PC-3 (cell line): ENCODE data around the gene CACNA1D. TPM values are rescaled to one million over a fixed set of nuclear protein-coding genes. Genes with fewer than 3 reads are reported as not detected.

Experiments
- ATAC-seq: fragments of 200-7000 bp; cut with Tn5 transposase; 2 replicates; pipeline ENCODE4 v1.9.1; 2020; ENCODE audit warnings: mild to moderate bottlenecking, moderate library complexity
- BruUV-seq: library from RNA; stranded (reverse); fragments of 400-500 nt; replicated peaks from 2 replicates; lab custom pipeline; 2021; lab: Mats Ljungman, UMichigan
- CTCF ChIA-PET: fragments of 300-600 bp; sonication (Branson Sonifier 250); formaldehyde crosslinking; loops from one replicate; lab custom pipeline; 2022; ENCODE audit warnings: antibody characterized with exemption; lab: Charles Lee
- POLR2A ChIA-PET: fragments of 300-600 bp; sonication (Branson Sonifier 250); formaldehyde crosslinking; loops from one replicate; lab custom pipeline; 2022; ENCODE audit warnings: antibody characterized with exemption; ENCODE audit not compliant: unreplicated experiment; lab: Charles Lee
- DNase-seq: peaks from one replicate; pipeline ENCODE4 v3.0.0-alpha.2; 2015
- H2AFZ ChIP-seq: fragments of 300-600 bp; sonication (generic); 2 replicates; pipeline ENCODE4 v1.6.0; 2016; ENCODE audit warnings: antibody characterized with exemption, low read length
- H3F3A ChIP-seq: fragments of 300-600 bp; sonication (generic); one replicate; pipeline ENCODE4 v1.6.0; 2017; ENCODE audit warnings: antibody characterized with exemption, low read length, control low read depth, mild to moderate bottlenecking; ENCODE audit not compliant: unreplicated experiment
- H3K27ac ChIP-seq: fragments of 300-600 bp; sonication (generic); 2 replicates; pipeline ENCODE4 v1.5.1; 2016; ENCODE audit warnings: mild to moderate bottlenecking, low read length
- H3K27me3 ChIP-seq: fragments of 300-600 bp; sonication (generic); 2 replicates; pipeline ENCODE4 v1.6.1; 2016; ENCODE audit warnings: low read length, mixed read lengths
- H3K36me3 ChIP-seq: fragments of 300-600 bp; sonication (generic); 2 replicates; pipeline ENCODE4 v1.6.1; 2016; ENCODE audit warnings: low read depth, mixed run types, low read length, mixed read lengths
- H3K4me1 ChIP-seq: fragments of 300-600 bp; sonication (generic); 2 replicates; pipeline ENCODE4 v1.5.1; 2016; ENCODE audit warnings: low read length; ENCODE audit not compliant: insufficient read depth
- H3K4me2 ChIP-seq: fragments of 300-600 bp; sonication (generic); 2 replicates; pipeline ENCODE4 v1.6.0; 2016; ENCODE audit warnings: low read length
- H3K4me3 ChIP-seq: fragments of 300-600 bp; sonication (generic); 2 replicates; pipeline ENCODE4 v1.5.1; 2016; ENCODE audit warnings: mild to moderate bottlenecking, low read length, mixed read lengths
- H3K79me2 ChIP-seq: fragments of 300-600 bp; sonication (generic); 2 replicates; pipeline ENCODE4 v1.6.1; 2017; ENCODE audit warnings: low read length, mixed read lengths
- H3K9ac ChIP-seq: fragments of 300-600 bp; sonication (generic); 2 replicates; pipeline ENCODE4 v1.6.0; 2016; ENCODE audit warnings: mild to moderate bottlenecking, low read length
- H3K9me2 ChIP-seq: fragments of 300-600 bp; sonication (generic); replicated peaks from 2 replicates; pipeline ENCODE4 v1.6.1; 2016; ENCODE audit warnings: mixed run types, low read length, mixed read lengths
- H3K9me3 ChIP-seq: fragments of 300-600 bp; sonication (generic); 2 replicates; pipeline ENCODE4 v1.6.1; 2016; ENCODE audit warnings: low read length, mixed read lengths
- H4K20me1 ChIP-seq: fragments of 300-600 bp; sonication (generic); 2 replicates; pipeline ENCODE4 v1.6.1; 2016; ENCODE audit warnings: low read length, mixed read lengths
- CTCF ChIP-seq: fragments of 300-600 bp; sonication (generic); conservative IDR thresholded peaks from 2 replicates; pipeline ENCODE4 v1.5.1; 2017; ENCODE audit warnings: antibody characterized with exemption, low read depth, mild to moderate bottlenecking, low read length
- EZH2 ChIP-seq: fragments of 300-600 bp; sonication (generic); IDR thresholded peaks from one replicate; pipeline ENCODE4 v1.6.1; 2017; ENCODE audit warnings: antibody characterized with exemption, mild to moderate bottlenecking, low read length; ENCODE audit not compliant: unreplicated experiment
- EZH2phosphoT487 ChIP-seq: fragments of 300-600 bp; sonication (generic); IDR thresholded peaks from 2 replicates; pipeline ENCODE4 v1.6.1; 2018; ENCODE audit warnings: mild to moderate bottlenecking, antibody characterized with exemption, low read length, borderline replicate concordance
- intact Hi-C: fragments of 100-400 bp; cut with micrococcal nuclease; formaldehyde crosslinking; loops from 2 replicates; pipeline ENCODE4 v1.9.0; 2023
- total RNA-seq: library from RNA; depleted of rRNA; stranded (reverse); fragments of >200 nt; gene quantifications from 2 replicates; pipeline ENCODE4 v1.2.3, GENCODE V29; 2014

The CACNA1D gene
- total RNA-seq, 1 experiment from 2014 or later, result not detected

GRCh38 chr3:53478166-53478830 lies 16.1 kb upstream of the CACNA1D start:
- Histone ChIP-seq H3K9me2 (no peaks in the 10 kb centered on the region), H3K27ac (no peak overlapping the region), H2AFZ (no peak overlapping the region), H3K27me3 (peaks cover 24% of the 10 kb centered on the region), H3K36me3 (no peaks in the 10 kb centered on the region), H3K4me2 (no peak overlapping the region), H3K9me3 (no peaks in the 10 kb centered on the region), H3K79me2 (no peaks in the 10 kb centered on the region), H3K9ac (no peak overlapping the region), H4K20me1 (no peaks in the 10 kb centered on the region), H3K4me1 (no peaks in the 10 kb centered on the region), H3F3A (no peaks in the 10 kb centered on the region), H3K4me3 (no peak overlapping the region)
- no TSS peak for BruUV-seq
- intact Hi-C loops, result no loop called here
- TF ChIP-seq EZH2, result no peak
- ATAC-seq (no peak), DNase-seq (no peak)
- POLR2A ChIA-PET, result no interaction called here
- CTCF ChIA-PET, result no interaction called here

GRCh38 chr3:53478921-53479664 lies 15.3 kb upstream of the CACNA1D start:
- CTCF ChIA-PET, result interaction anchor here (0.6 kb wide), 1 partner anchor 24 kb away, joined by 3 read pairs; no protein-coding TSS in a partner anchor
- H4K20me1 ChIP-seq, result no peaks in the 10 kb centered on the region
- peaks cover 29% of the 10 kb centered on the region for H3K27me3 ChIP-seq
- no peaks in the 10 kb centered on the region for H3K36me3 ChIP-seq
- H3K79me2 ChIP-seq, result no peaks in the 10 kb centered on the region
- H2AFZ ChIP-seq, result no peak overlapping the region
- no peaks in the 10 kb centered on the region for H3F3A ChIP-seq
- no TSS peak for BruUV-seq
- intact Hi-C loops, result no loop called here
- ATAC-seq (no peak), DNase-seq (no peak)
- H3K27ac ChIP-seq, result no peak overlapping the region
- no peak overlapping the region for H3K4me3 ChIP-seq
- H3K9ac ChIP-seq, result no peak overlapping the region
- no peaks in the 10 kb centered on the region for H3K9me2 ChIP-seq
- H3K9me3 ChIP-seq, result no peaks in the 10 kb centered on the region
- POLR2A ChIA-PET, result no interaction called here
- no peaks in the 10 kb centered on the region for H3K4me1 ChIP-seq
- H3K4me2 ChIP-seq, result no peak overlapping the region
- TF ChIP-seq EZH2, result no peak
- TF ChIP-seq CTCF, result no peak
- TF ChIP-seq EZH2phosphoT487, result no peak

- Histone ChIP-seq H3K27ac (no peak overlapping the region), H3F3A (no peaks in the 10 kb centered on the region), H2AFZ (no peak overlapping the region), H3K27me3 (peaks cover 25% of the 10 kb centered on the region), H3K36me3 (no peaks in the 10 kb centered on the region), H3K9ac (no peak overlapping the region), H3K9me3 (no peaks in the 10 kb centered on the region), H3K4me1 (0 out of 2 replicates have a peak, but pooled peaks cover 4% of the 10 kb centered on the region), H3K4me2 (no peak overlapping the region), H3K79me2 (no peaks in the 10 kb centered on the region), H3K4me3 (no peak overlapping the region), H3K9me2 (no peaks in the 10 kb centered on the region), H4K20me1 (no peaks in the 10 kb centered on the region)
- ATAC-seq (no peak), DNase-seq (no peak)
- TF ChIP-seq CTCF (no peak), EZH2 (no peak), EZH2phosphoT487 (no peak)
- no TSS peak for BruUV-seq
- intact Hi-C loops, result no loop called here
- ChIA-PET CTCF (no interaction called here), POLR2A (no interaction called here)
These were observed 12.2 kb upstream of the CACNA1D start for GRCh38 chr3:53482227-53482626.
